HCT116 (cell line): ENCODE results near the gene MSRB3.

Experiments used
- CTCF ChIP-seq, 3 experiments: fragments of 200-600 bp in 1 of 3; sonication (generic) in 1 of 3; IDR thresholded peaks in 2 of 3; conservative IDR thresholded peaks in 1 of 3; 2 replicates each; pipeline ENCODE4 v1.5.1; 2012 to 2017; ENCODE audit warnings: low read depth in 2 of 3, low read length in 2 of 3, antibody characterized with exemption in 1 of 3, borderline replicate concordance in 1 of 3, control low read depth in 1 of 3, mild to moderate bottlenecking in 1 of 3, mixed read lengths in 1 of 3, mixed run types in 1 of 3, moderate library complexity in 1 of 3; ENCODE audit not compliant: insufficient read depth in 1 of 3
- EZH2 ChIP-seq: fragments of 200-600 bp; sonication (generic); IDR thresholded peaks from 2 replicates; pipeline ENCODE4 v1.6.1; 2017; ENCODE audit warnings: antibody characterized with exemption, mixed run types
- JUND ChIP-seq: IDR thresholded peaks from 2 replicates; pipeline ENCODE4 v1.6.1; 2012
- MAX ChIP-seq: IDR thresholded peaks from 2 replicates; pipeline ENCODE4 v1.6.1; 2012
- POLR2A ChIP-seq: IDR thresholded peaks from 2 replicates; pipeline ENCODE4 v1.7.0; 2011; ENCODE audit warnings: borderline replicate concordance; ENCODE audit not compliant: insufficient read depth, insufficient read length; ENCODE audit errors: extremely low read depth
- POLR2AphosphoS5 ChIP-seq: IDR thresholded peaks from 2 replicates; pipeline ENCODE4 v1.6.1; 2011; ENCODE audit warnings: mild to moderate bottlenecking, low read depth, low read length, moderate library complexity
- REST ChIP-seq: IDR thresholded peaks from 2 replicates; pipeline ENCODE4 v1.6.1; 2012; ENCODE audit warnings: low read depth
- SIN3A ChIP-seq: IDR thresholded peaks from 2 replicates; pipeline ENCODE4 v1.6.1; 2012; ENCODE audit warnings: low read depth
- SP1 ChIP-seq: IDR thresholded peaks from 2 replicates; pipeline ENCODE4 v1.6.1; 2012; ENCODE audit warnings: low read depth
- ZBTB33 ChIP-seq: IDR thresholded peaks from 2 replicates; pipeline ENCODE4 v1.6.1; 2011; ENCODE audit warnings: mild to moderate bottlenecking, low read length, moderate library complexity; ENCODE audit not compliant: insufficient replicate concordance; ENCODE audit errors: extremely low read depth
- ZNF274 ChIP-seq: fragments of 200-500 bp; sonication (Bioruptor generic); IDR thresholded peaks from 2 replicates; pipeline ENCODE4 v1.6.1; 2014; ENCODE audit warnings: mild to moderate bottlenecking, low read depth, low read length, inconsistent platforms

DNA sequence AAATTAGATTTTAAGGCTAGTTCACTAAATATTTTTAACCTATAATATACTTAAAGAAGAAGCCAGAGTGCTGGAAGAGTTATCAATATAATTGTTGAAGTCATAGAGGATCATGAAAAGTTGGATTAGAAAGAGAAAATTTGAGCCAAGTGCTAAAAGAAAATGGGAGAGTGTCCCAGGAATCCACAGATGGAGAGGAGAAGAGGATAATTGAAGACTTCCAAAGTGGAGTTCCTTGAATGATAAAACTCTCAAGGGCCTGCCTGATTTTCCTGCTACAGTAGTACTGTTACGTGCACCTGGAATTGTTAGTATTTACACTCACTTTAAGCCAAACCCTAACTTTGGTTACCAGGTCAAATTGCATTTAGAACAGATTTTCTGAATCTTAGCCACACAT lies 113.2 kb downstream of the MSRB3 start:
- TF ChIP-seq CTCF (IDR thresholded peaks at IDR 0.05 in 2 of 3, conservative IDR thresholded peaks at IDR 0.05 in 1 of 3; ENCODE audit: borderline replicate concordance in 1 of 3, insufficient read depth in 1 of 3, low read depth in 2 of 3, low read length in 2 of 3) = no peak
- TF ChIP-seq POLR2AphosphoS5 = no peak
- TF ChIP-seq REST = no peak
- TF ChIP-seq EZH2 = no peak
- TF ChIP-seq POLR2A = no peak
- no peak for TF ChIP-seq MAX
- no peak for TF ChIP-seq SIN3A
- no peak for TF ChIP-seq JUND
- no peak for TF ChIP-seq ZNF274
- TF ChIP-seq SP1 = no peak
- TF ChIP-seq ZBTB33 = no peak
